ENCODE measurements around the gene ASCL1.

Gene ASCL1

GRCh38 chr12:102950950-102951619 lies 6.4 kb upstream of the ASCL1 start:
- H3K4me3 ChIP-seq (ENCODE audit: low read depth, low read length): no peak overlapping the region
- TF ChIP-seq CTCF (IDR thresholded peaks at IDR 0.05; ENCODE audit: borderline replicate concordance, insufficient read depth, low read depth, low read length): no peak

- no peak for TF ChIP-seq CTCF (IDR thresholded peaks at IDR 0.05; ENCODE audit: borderline replicate concordance, insufficient read depth, low read depth, low read length)
- no peak overlapping the region for H3K4me3 ChIP-seq (ENCODE audit: low read depth, low read length)
These were observed 5.6 kb upstream of the ASCL1 start for GRCh38 chr12:102951841-102952240.

- no peak overlapping the region for H3K4me3 ChIP-seq (ENCODE audit: low read depth, low read length)
- TF ChIP-seq CTCF (IDR thresholded peaks at IDR 0.05; ENCODE audit: borderline replicate concordance, insufficient read depth, low read depth, low read length): no peak
These were observed 4.3 kb upstream of the ASCL1 start for GRCh38 chr12:102953221-102953620.

GRCh38 chr12:102954134-102954533 lies 3.3 kb upstream of the ASCL1 start:
- H3K4me3 ChIP-seq (ENCODE audit: low read depth, low read length): no peak overlapping the region
- TF ChIP-seq CTCF (IDR thresholded peaks at IDR 0.05; ENCODE audit: borderline replicate concordance, insufficient read depth, low read depth, low read length): no peak

GRCh38 chr12:102955926-102956737 lies 1.3 kb upstream of the ASCL1 start:
- H3K4me3 ChIP-seq (ENCODE audit: low read depth, low read length): no peak overlapping the region

GRCh38 chr12:102956738-102957327 lies 641 bp upstream of the ASCL1 start:
- H3K4me3 ChIP-seq (ENCODE audit: low read depth, low read length): no peak overlapping the region
- TF ChIP-seq CTCF (IDR thresholded peaks at IDR 0.05; ENCODE audit: borderline replicate concordance, insufficient read depth, low read depth, low read length): no peak

More at GRCh38 chr12:102955926-102956737, 1.3 kb upstream of the ASCL1 start:
- no peak for TF ChIP-seq CTCF (IDR thresholded peaks at IDR 0.05; ENCODE audit: borderline replicate concordance, insufficient read depth, low read depth, low read length)
